ENCODE data around the gene TRMT61A. TPM values are rescaled to one million over a fixed set of nuclear protein-coding genes. Genes with fewer than 3 reads are reported as not detected.

Gene TRMT61A
- total and polyA plus RNA-seq, 5 donors, result 4.8 to 6.9 (median 6.2) TPM

DNA sequence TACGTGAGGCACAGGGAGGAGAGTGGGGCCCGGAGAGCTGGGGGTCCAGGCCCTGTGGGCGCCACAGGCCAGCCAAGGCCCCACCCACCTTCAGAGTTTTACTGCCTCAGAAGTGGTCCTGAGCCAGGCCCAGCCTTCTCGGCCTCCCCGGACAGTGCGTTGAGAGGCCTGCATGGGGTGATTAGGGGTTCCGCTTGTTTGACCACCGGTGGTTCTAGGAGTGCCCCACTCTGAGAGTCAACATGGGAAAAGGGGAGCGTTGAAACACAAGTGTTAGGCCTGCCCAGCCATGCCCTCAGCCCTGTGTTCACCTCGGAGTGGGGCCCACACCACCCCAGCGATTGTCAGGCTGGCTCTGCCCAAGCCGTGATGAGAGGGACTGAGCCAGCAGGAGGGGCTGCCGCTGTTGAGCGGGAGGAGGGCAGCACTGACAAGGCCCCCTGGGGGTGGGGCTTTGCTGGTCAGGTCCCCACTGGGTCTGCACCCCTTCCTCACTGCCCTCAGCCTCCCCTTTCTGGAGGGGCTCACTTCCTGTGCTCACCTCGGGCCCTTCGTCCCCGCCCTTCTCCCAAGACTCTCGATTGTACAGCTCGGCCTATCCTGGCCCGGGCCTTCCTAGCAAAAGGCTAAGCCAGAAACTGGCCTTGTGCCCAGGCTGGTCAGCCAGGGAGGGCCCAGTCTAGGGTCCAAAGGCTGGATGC, 11.1 kb upstream of the TRMT61A start:
- Histone ChIP-seq H3K27ac (ENCODE audit: low read length) (peak overlapping the region; percentile 18), H3K4me3 (ENCODE audit: low read length) (no peak overlapping the region), H3K9me3 (ENCODE audit: control insufficient read depth, low read length) (no peaks in the 10 kb centered on the region), H3K4me1 (ENCODE audit: control insufficient read depth, insufficient read depth, low read length) (peaks cover 7% of the 10 kb centered on the region), H3K27me3 (ENCODE audit: control insufficient read depth, insufficient read depth) (no peaks in the 10 kb centered on the region)
- DNase-seq (peak; percentile 67 to 87 (median 81)), ATAC-seq (peak; percentile 26 to 31)
- 34% methylated on average over 20 of the region's 20 CpGs for WGBS
- intact Hi-C loops (cut with DNase I), result loop anchor here in 2 of 4 donors (2.0 to 5.0 kb wide), 2 partner anchors 29 to 34 kb away; no protein-coding TSS in a partner anchor

DNA sequence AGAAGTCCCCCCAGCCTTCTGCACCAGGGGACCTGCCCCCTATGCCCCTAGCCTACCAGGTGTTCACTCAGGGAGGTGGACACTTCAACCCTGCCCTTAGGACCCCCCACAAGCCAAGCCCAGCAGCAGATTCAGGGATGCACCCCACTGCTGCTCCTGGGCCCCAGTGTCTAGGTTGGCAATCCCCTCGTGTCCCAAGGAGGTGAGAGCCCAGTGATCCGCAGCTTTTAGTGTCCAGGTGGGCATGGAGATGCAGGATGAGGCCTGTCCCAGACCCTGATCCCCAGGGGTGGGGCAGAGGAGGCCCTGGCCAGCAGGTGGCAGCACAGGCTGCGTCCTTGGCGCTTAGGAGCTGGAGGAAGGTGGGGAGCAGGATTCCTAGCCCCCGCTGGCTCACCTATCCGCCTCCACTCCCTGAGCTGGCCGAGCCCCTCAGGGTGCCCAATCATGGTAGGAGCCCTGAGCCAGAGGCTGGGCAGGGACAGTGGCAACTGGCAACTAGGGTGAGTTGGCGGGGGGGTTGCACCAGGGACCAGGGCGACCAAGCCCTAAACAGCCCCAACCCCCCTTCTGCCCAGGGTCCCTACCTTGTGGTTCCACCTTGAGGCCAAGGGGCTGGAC, 10.5 kb upstream of the TRMT61A start:
- no peak overlapping the region for H3K27ac ChIP-seq (ENCODE audit: low read length)
- H3K27me3 ChIP-seq (ENCODE audit: control insufficient read depth, insufficient read depth), result no peaks in the 10 kb centered on the region
- intact Hi-C loops (cut with DNase I), result loop anchor here in 2 of 4 donors (2.0 to 5.0 kb wide), 2 partner anchors 28 to 34 kb away; no protein-coding TSS in a partner anchor
- H3K4me1 ChIP-seq (ENCODE audit: control insufficient read depth, insufficient read depth, low read length), result peaks cover 7% of the 10 kb centered on the region
- no peak overlapping the region for H3K4me3 ChIP-seq (ENCODE audit: low read length)
- DNase-seq, result peak; percentile 75 to 91 (median 91)
- ATAC-seq, result peak; percentile 28 to 49
- WGBS, result 47% methylated on average over 9 of the region's 9 CpGs
- no peaks in the 10 kb centered on the region for H3K9me3 ChIP-seq (ENCODE audit: control insufficient read depth, low read length)

DNA sequence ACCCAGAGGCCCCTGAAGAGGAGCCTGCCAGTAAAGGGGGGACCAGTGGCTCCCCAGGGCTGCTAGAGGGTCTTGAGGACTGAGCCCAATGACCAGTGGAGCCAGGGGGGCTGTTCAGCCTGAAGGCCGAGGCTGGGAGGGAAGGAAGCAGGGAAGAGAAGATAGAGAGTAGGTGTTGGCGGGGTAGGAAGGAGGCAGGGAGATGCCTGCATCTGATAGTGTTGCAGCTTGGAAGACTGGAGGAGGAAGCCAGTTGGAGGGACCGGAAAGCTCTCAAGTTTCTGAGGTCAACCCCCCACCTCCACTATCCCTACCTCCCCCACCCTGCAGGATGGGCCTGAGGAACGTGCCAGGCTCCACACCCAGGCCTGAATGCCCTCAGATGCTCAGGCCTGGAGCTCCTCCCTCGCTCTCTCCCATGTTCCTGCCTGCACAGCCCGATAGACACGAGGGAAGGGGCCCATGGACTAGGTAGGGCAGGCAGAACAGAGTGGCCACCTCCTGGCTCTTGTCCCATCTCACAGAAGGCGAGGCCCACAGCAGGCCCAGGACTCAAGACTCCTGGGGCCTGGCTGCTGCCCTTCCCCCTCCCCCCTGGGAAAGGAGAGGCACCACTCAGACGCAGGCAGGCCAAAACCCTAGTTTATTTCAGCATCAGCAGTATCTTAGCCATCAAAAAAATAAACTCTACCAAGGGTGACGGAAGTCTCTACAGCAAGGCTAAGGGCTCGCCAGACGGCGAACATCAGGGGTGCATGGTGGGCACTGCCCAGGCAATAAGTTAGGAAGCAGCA, 9.8 kb upstream of the TRMT61A start:
- Histone ChIP-seq H3K4me3 (ENCODE audit: low read length) (no peak overlapping the region), H3K27me3 (ENCODE audit: control insufficient read depth, insufficient read depth) (no peaks in the 10 kb centered on the region), H3K27ac (ENCODE audit: low read length) (peak overlapping the region; percentile 7), H3K9me3 (ENCODE audit: control insufficient read depth, low read length) (no peaks in the 10 kb centered on the region), H3K4me1 (ENCODE audit: control insufficient read depth, insufficient read depth, low read length) (peaks cover 7% of the 10 kb centered on the region)
- WGBS, result 37% methylated on average over 13 of the region's 13 CpGs
- intact Hi-C loops (cut with DNase I), result loop anchor here in 2 of 4 donors (2.0 to 5.0 kb wide), 2 partner anchors 28 to 33 kb away; no protein-coding TSS in a partner anchor
- peak; percentile 0 to 3 for ATAC-seq
- DNase-seq, result peak in 2 of 3 donors; percentile 44 to 71

DNA sequence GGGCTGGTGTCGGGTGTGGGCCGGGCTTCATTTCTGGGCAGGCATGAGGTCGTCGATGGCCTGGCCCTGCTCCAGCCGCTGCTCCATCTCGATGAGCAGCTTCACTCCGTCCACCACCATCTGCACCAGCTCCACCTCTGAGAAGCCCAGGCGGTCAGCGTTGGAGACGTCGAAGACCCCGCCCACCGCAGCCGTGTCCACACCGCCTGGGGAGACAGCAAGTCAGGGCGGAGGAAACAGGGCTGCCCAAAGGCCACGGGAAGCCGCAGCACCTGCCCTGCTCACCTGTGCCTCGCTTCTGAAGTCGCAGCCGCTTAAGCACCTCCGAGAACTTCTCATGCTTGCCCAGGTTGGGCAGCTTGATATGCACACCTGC, 9.2 kb upstream of the TRMT61A start:
- H3K4me1 ChIP-seq (ENCODE audit: control insufficient read depth, insufficient read depth, low read length), result peaks cover 7% of the 10 kb centered on the region
- no peak overlapping the region for H3K4me3 ChIP-seq (ENCODE audit: low read length)

DNA sequence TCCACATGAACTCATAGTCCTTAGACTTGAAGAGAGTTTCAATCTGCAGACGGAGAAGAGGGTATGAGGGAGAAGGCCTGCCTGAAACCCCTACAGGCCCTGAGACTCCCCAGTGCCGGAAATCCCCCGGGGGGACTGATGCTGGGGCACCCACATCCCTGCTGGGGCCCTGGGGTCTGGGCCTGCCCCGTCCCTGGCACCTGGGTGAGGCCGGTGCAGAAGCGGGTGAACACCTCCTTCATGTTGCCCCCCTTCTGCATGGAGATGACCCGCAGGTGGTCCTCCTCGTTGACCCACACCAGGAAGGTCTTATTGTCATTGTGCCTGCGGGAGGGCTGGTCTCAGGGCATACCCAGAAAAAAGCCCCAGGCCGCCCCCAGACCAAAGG, 8.7 kb upstream of the TRMT61A start:
- H3K4me3 ChIP-seq (ENCODE audit: low read length), result no peak overlapping the region
- peak in 2 of 3 donors; percentile 20 to 73 for DNase-seq
- H3K27me3 ChIP-seq (ENCODE audit: control insufficient read depth, insufficient read depth), result no peaks in the 10 kb centered on the region
- peaks cover 7% of the 10 kb centered on the region for H3K4me1 ChIP-seq (ENCODE audit: control insufficient read depth, insufficient read depth, low read length)
- no peak overlapping the region for H3K27ac ChIP-seq (ENCODE audit: low read length)
- WGBS, result 72% methylated on average over 10 of the region's 10 CpGs
- ATAC-seq, result no peak
- intact Hi-C loops (cut with DNase I), result no loop called here
- H3K9me3 ChIP-seq (ENCODE audit: control insufficient read depth, low read length), result no peaks in the 10 kb centered on the region

More for the DNA sequence above, 9.2 kb upstream of the TRMT61A start:
- intact Hi-C loops (cut with DNase I), result loop anchor here in 2 of 4 donors (2.0 to 5.0 kb wide), 2 partner anchors 27 to 32 kb away; no protein-coding TSS in a partner anchor
- no peaks in the 10 kb centered on the region for H3K9me3 ChIP-seq (ENCODE audit: control insufficient read depth, low read length)
- H3K27ac ChIP-seq (ENCODE audit: low read length), result peak overlapping the region; percentile 6
- H3K27me3 ChIP-seq (ENCODE audit: control insufficient read depth, insufficient read depth), result no peaks in the 10 kb centered on the region
- ATAC-seq (no peak), DNase-seq (peak; percentile 52 to 82 (median 79))
- 57% methylated on average over 22 of the region's 22 CpGs for WGBS

DNA sequence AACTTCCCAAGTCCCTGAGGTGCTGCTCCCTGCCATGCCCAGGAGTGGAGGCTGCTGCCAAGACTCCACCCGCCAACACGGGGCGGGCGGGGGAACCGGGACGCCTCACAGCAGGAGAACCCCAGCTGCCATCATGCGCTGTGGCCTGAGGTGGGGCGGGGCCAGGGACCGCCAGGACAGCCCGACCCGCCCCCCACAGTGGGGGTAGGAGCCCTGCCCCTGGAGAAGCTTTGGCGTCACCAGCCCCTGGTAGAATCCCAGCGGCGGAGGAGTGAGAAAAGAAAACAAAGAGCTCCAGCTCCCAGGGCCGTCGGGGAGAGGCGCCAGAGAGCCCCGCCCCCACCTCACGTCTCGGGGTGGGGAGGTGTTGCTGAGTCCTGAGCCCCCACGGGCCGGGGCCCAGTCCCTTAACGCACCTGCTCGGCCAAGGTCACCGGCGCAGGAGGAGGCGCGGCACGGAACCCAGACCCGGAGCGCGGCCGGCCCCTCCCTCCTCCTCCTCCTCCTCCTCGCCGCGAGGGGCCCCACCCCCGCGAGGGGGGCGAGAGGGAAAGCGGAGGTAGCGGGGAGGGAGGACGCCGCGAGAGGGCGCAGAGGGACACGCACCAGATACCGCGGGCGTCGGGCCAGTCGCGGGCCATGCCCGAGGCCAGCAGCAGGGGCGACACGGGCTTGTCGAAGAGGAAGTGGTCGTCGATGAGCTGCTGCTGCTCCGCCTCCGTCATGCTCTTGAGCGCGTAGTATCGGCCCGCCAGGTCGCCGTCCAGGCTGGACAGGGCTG, 8.1 kb upstream of the TRMT61A start:
- ATAC-seq, result peak; percentile 43 to 45
- Histone ChIP-seq H3K4me3 (ENCODE audit: low read length) (peak overlapping the region; percentile 79), H3K27ac (ENCODE audit: low read length) (peak overlapping the region; percentile 46), H3K4me1 (ENCODE audit: control insufficient read depth, insufficient read depth, low read length) (peaks cover 7% of the 10 kb centered on the region), H3K9me3 (ENCODE audit: control insufficient read depth, low read length) (no peaks in the 10 kb centered on the region), H3K27me3 (ENCODE audit: control insufficient read depth, insufficient read depth) (no peaks in the 10 kb centered on the region)
- intact Hi-C loops (cut with DNase I), result no loop called here
- DNase-seq, result peak; percentile 86 to 96 (median 94)
- WGBS, result under 1% methylated on average over 61 of the region's 66 CpGs

DNA sequence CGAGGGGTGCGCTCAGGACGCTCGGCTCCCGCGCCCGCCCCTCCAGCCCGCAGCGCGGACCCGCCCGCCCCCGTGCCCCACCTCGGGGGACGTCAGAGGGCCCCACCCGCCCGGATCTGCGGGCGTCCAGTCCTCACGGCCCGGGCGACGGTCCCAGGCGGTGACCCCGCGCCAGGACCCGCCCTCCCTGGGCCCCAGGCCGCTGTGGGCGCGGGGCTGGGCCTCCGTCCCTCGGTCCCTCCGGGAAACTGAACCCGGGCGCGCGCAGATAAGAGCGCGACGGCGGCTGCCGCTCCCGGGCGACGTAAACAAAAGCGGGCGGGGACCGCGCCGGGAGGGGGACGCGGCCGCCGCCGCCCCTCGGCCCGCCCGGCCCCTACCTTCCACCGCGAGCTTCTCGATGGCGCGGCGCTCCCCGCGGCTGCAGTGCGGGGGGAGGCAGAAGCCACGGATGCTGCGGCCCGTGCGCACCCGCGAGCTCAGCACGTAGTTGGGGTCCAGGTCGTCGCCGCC, 7.5 kb upstream of the TRMT61A start:
- no peaks in the 10 kb centered on the region for H3K9me3 ChIP-seq (ENCODE audit: control insufficient read depth, low read length)
- intact Hi-C loops (cut with DNase I), result no loop called here
- H3K27ac ChIP-seq (ENCODE audit: low read length), result peak overlapping the region; percentile 46
- H3K4me3 ChIP-seq (ENCODE audit: low read length), result peak overlapping the region; percentile 79
- ATAC-seq, result peak; percentile 49 to 50
- WGBS, result under 1% methylated on average over 77 of the region's 77 CpGs
- peak in 1 of 3 donors; percentile 91 for DNase-seq
- H3K4me1 ChIP-seq (ENCODE audit: control insufficient read depth, insufficient read depth, low read length), result peaks cover 7% of the 10 kb centered on the region
- H3K27me3 ChIP-seq (ENCODE audit: control insufficient read depth, insufficient read depth), result no peaks in the 10 kb centered on the region

DNA sequence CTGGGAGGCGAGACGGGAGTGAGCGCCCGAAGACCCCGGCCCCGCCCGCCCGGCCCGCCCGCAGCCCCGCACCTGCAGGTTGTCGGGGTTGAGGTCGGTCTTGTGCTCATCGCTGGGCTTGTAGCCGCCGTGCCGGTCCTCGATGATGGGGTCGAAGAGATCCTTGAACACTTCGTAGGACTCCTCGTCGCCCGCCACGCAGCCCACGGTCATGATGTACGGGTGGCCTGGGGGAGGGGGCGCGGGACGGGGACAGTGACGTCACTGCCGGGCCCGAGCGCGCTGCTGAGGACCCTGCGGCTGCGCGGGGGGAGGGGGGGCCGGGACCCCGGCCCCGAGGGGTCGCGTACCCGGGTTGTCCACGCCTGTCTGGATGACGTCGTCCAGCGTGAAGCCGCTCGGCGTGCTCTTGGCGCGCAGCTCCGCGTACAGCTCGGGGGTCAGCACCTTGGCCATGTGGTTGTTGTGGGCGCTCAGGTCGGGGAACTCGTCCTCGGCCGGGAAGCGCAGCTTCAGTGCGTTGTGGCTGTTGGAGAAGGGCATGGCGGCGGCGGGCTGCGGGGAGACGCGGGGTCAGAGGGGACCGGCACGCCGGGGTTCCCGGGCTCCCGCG, 6.9 kb upstream of the TRMT61A start:
- DNase-seq, result peak; percentile 43 to 83 (median 79)
- ATAC-seq, result no peak
- no peaks in the 10 kb centered on the region for H3K9me3 ChIP-seq (ENCODE audit: control insufficient read depth, low read length)
- peaks cover 7% of the 10 kb centered on the region for H3K4me1 ChIP-seq (ENCODE audit: control insufficient read depth, insufficient read depth, low read length)
- H3K27me3 ChIP-seq (ENCODE audit: control insufficient read depth, insufficient read depth), result no peaks in the 10 kb centered on the region
- peak overlapping the region; percentile 38 for H3K27ac ChIP-seq (ENCODE audit: low read length)
- intact Hi-C loops (cut with DNase I), result no loop called here
- under 1% methylated on average over 74 of the region's 74 CpGs for WGBS
- peak overlapping the region; percentile 79 for H3K4me3 ChIP-seq (ENCODE audit: low read length)

DNA sequence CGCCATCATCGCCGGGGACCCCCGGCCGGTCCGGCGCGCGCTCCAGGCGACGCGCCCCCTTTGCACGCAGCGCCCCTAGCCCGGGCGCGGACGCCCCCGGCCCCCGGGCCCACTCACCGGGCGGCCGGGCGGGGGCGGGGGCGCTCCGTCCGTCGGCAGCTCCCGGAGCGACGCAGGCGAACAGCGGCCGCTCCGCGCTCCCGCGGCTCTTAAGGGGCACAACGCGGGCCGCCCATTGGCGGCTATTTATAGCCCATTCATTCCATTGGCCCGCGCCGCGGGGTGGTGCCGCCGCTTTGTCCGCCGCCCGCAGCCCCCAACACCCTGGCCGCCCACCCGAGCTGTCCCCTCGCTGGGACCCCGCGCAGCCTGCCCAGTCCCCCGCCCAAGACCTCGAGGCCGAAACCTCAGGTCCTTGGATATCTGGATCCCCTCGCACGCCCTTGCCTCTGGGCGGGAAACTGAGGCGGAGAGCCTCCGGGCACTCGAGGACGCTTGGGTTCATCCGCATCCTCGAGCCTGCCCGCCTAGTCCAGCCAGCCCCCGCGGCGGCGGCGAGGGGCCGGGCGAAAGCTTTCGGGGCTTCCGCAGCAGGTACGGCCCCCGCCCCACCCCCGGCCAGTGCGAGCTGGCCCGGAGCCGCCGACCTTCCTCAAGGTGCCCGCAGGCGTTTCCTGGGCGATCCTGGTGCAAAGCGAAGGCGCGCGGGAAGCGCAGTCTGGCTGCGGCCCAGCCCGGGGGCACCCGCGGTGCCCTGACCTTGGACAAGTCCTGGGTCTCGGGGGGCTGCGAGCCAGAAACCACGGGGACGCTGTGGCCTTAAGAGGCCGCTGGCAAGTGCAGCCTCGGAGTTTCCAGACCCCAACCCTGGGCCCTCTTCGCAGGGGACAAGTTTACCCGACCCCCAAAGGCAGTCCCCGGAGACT, 6.1 kb upstream of the TRMT61A start, which contains the start of gene CKB:
Gene CKB (minus strand): TSS at position 182 of the 926 bp plus-strand sequence. CDS start 337 bp downstream, outside the sequence.
- Histone ChIP-seq H3K27ac (ENCODE audit: low read length) (peak within 1 kb of the TSS; percentile 38), H3K27me3 (ENCODE audit: control insufficient read depth, insufficient read depth) (no peaks in the 10 kb centered on the region), H3K9me3 (ENCODE audit: control insufficient read depth, low read length) (no peaks in the 10 kb centered on the region), H3K4me1 (ENCODE audit: control insufficient read depth, insufficient read depth, low read length) (peaks cover 6% of the 10 kb centered on the region), H3K4me3 (ENCODE audit: low read length) (peak within 1 kb of the TSS; percentile 79)
- intact Hi-C loops (cut with DNase I), result no loop called here
- DNase-seq (peak; percentile 81 to 93 (median 90)), ATAC-seq (peak; percentile 14 to 19)
- WGBS, result 4% methylated on average over 107 of the region's 107 CpGs

Data from right cardiac atrium (tissue), 5 donors.